Endothelial cell of umbilical vein (primary cell): ENCODE results near the gene TNIK. TPM values are rescaled to one million over a fixed set of nuclear protein-coding genes. Genes with fewer than 3 reads are reported as not detected.

Experiments
- BruUV-seq: library from RNA; stranded (reverse); fragments of 400-500 nt; replicated peaks from 2 replicates; lab custom pipeline; 2021; lab: Mats Ljungman, UMichigan
- CTCF ChIA-PET: fragments of 300-600, 350-600 bp; sonication (Branson Sonifier 250); formaldehyde crosslinking; loops from one replicate; lab custom pipeline; 2021; ENCODE audit warnings: antibody characterized with exemption, inconsistent platforms; lab: Charles Lee
- POLR2A ChIA-PET: fragments of 300-600, 350-600 bp; sonication (Branson Sonifier 250); formaldehyde crosslinking; loops from one replicate; lab custom pipeline; 2021; ENCODE audit warnings: antibody characterized with exemption, inconsistent platforms; lab: Charles Lee
- DNase-seq: peaks from one replicate; pipeline ENCODE4 v3.0.0-alpha.2; 2011; ENCODE audit warnings: low read depth, low spot score
- FAIRE-seq: peaks from 2 replicates; lab custom pipeline; 2011; peaks lifted over from hg19 to GRCh38; lab: Jason Lieb, UNC
- H2AFZ ChIP-seq: 2 replicates; pipeline ENCODE4 v1.6.0; 2012; ENCODE audit warnings: low read depth, low read length, control low read depth, inconsistent platforms
- H3K27ac ChIP-seq: 2 replicates; pipeline ENCODE4 v1.5.1; 2011; ENCODE audit warnings: low read depth, mild to moderate bottlenecking, control low read depth, low read length, moderate library complexity; ENCODE audit not compliant: insufficient read depth
- H3K27me3 ChIP-seq, 2 experiments: 2 replicates each; pipeline versions ENCODE4 v1.6.0 to v1.6.1; 2011; ENCODE audit warnings: low read length in 2 of 2, mixed read lengths in 1 of 2; ENCODE audit not compliant: control insufficient read depth in 2 of 2, insufficient read depth in 2 of 2
- H3K36me3 ChIP-seq, 2 experiments: 2 replicates in 1 of 2; 3 replicates in 1 of 2; pipeline ENCODE4 v1.5.1; 2011; ENCODE audit warnings: low read length in 2 of 2, mild to moderate bottlenecking in 1 of 2, moderate library complexity in 1 of 2; ENCODE audit not compliant: control insufficient read depth in 2 of 2, insufficient read depth in 2 of 2; ENCODE audit errors: extremely low read depth in 1 of 2
- H3K4me1 ChIP-seq: 3 replicates; pipeline ENCODE4 v1.5.1; 2011; ENCODE audit warnings: mild to moderate bottlenecking, low read length; ENCODE audit not compliant: control insufficient read depth, insufficient read depth; ENCODE audit errors: extremely low read depth
- H3K4me2 ChIP-seq: 2 replicates; pipeline ENCODE4 v1.6.1; 2011; ENCODE audit warnings: low read length, control low read depth, mixed read lengths; ENCODE audit not compliant: insufficient read depth
- H3K4me3 ChIP-seq, 3 experiments: fragments of 200-600 bp in 1 of 3; sonication (generic), shearing (Covaris generic) in 1 of 3; replicated peaks in 1 of 3; 2 replicates each; pipeline ENCODE4 v1.5.1; 2011 to 2016; ENCODE audit warnings: control low read depth in 3 of 3, low read length in 3 of 3, mild to moderate bottlenecking in 2 of 3, inconsistent platforms in 1 of 3, low read depth in 1 of 3, moderate library complexity in 1 of 3; ENCODE audit not compliant: insufficient read depth in 1 of 3
- H3K79me2 ChIP-seq: 2 replicates; pipeline ENCODE4 v1.6.0; 2012; ENCODE audit warnings: low read length, inconsistent platforms; ENCODE audit not compliant: control insufficient read depth, insufficient read depth
- H3K9ac ChIP-seq: replicated peaks from 2 replicates; pipeline ENCODE3; 2011; ENCODE audit warnings: low read length, control low read depth; ENCODE audit not compliant: insufficient read depth; ENCODE audit errors: extremely low read depth
- H3K9me1 ChIP-seq: replicated peaks from 3 replicates; pipeline ENCODE4 v1.6.0; 2011; ENCODE audit warnings: mild to moderate bottlenecking, low read length; ENCODE audit not compliant: control insufficient read depth, insufficient read depth; ENCODE audit errors: extremely low read depth
- H3K9me3 ChIP-seq: replicated peaks from 2 replicates; pipeline ENCODE4 v1.5.1; 2012; ENCODE audit warnings: low read length, inconsistent platforms; ENCODE audit not compliant: control insufficient read depth, insufficient read depth
- H4K20me1 ChIP-seq: replicated peaks from 2 replicates; pipeline ENCODE3; 2011; ENCODE audit warnings: mild to moderate bottlenecking, low read length; ENCODE audit not compliant: control insufficient read depth, insufficient read depth; ENCODE audit errors: extremely low read depth
- EZH2 ChIP-seq: IDR thresholded peaks from 2 replicates; pipeline ENCODE4 v1.6.1; 2012; ENCODE audit warnings: borderline replicate concordance, low read depth, mild to moderate bottlenecking, moderate library complexity, low read length, inconsistent platforms; ENCODE audit not compliant: severe bottlenecking
- FOS ChIP-seq: IDR thresholded peaks from 2 replicates; pipeline ENCODE4 v1.6.1; 2011; ENCODE audit warnings: mild to moderate bottlenecking, low read length, moderate library complexity, borderline replicate concordance; ENCODE audit not compliant: insufficient read depth
- GATA2 ChIP-seq: IDR thresholded peaks from 2 replicates; pipeline ENCODE4 v1.7.0; 2011; ENCODE audit warnings: low read depth, mild to moderate bottlenecking, moderate library complexity, mixed read lengths, low read length; ENCODE audit not compliant: insufficient read length, insufficient read depth
- JUN ChIP-seq: IDR thresholded peaks from 2 replicates; pipeline ENCODE4 v1.6.1; 2011; ENCODE audit warnings: borderline replicate concordance, low read depth; ENCODE audit not compliant: insufficient read length, insufficient read depth
- MAX ChIP-seq: IDR thresholded peaks from 2 replicates; pipeline ENCODE4 v1.6.1; 2011; ENCODE audit not compliant: insufficient read depth, insufficient read length
- MYC ChIP-seq: IDR thresholded peaks from one replicate; pipeline ENCODE4 v1.6.1; 2011; ENCODE audit warnings: mild to moderate bottlenecking, low read depth, low read length
- POLR2A ChIP-seq: IDR thresholded peaks from 2 replicates; pipeline ENCODE4 v1.6.1; 2012; ENCODE audit warnings: low read depth, mild to moderate bottlenecking, control low read depth, low read length
- POLR2AphosphoS5 ChIP-seq: IDR thresholded peaks from 2 replicates; pipeline ENCODE4 v1.6.1; 2012; ENCODE audit warnings: low read depth, mild to moderate bottlenecking, control low read depth, low read length, moderate library complexity; ENCODE audit not compliant: insufficient read depth
- dilution Hi-C: fragments of 300-500 bp; cut with MboI; formaldehyde crosslinking; loops from one replicate; pipeline ENCODE4 v1.15.0; 2019; ENCODE audit warnings: low sequenced_read_pairs; ENCODE audit not compliant: extremely low pct_ligation_motif_present
- intact Hi-C: fragments of 100-400 bp; cut with micrococcal nuclease; formaldehyde crosslinking; loops from one replicate; pipeline ENCODE4 v1.10.0; 2022
- polyA plus RNA-seq, 4 experiments: library from polyadenylated mRNA; depleted of rRNA in 3 of 4; stranded (reverse) in 3 of 4; unstranded in 1 of 4; fragments of >200 nt; gene quantifications; 2 replicates each; pipeline versions ENCODE4 v1.2.1 to v1.2.3, GENCODE V29; 2011 to 2012; ENCODE audit warnings: missing spikeins in 1 of 4
- total RNA-seq: library from RNA; stranded (reverse); gene quantifications from 2 replicates; pipeline ENCODE4 v1.2.3, GENCODE V29; 2021
- TF ChIP-seq, protein P1 (sequence below), 2 donors: IDR thresholded peaks; 1 replicate in 1 of 2; 2 replicates in 1 of 2; pipeline ENCODE4 v1.5.1; 2011; ENCODE audit warnings: low read length in 2 of 2, mild to moderate bottlenecking in 2 of 2, moderate library complexity in 2 of 2, control low read depth in 1 of 2, inconsistent platforms in 1 of 2, low read depth in 1 of 2; ENCODE audit not compliant: insufficient read depth in 1 of 2; ENCODE audit errors: extremely low read depth in 1 of 2

Gene TNIK
- total and polyA plus RNA-seq, 2 donors (not counting 3 experiments of a cell fraction or from before 2014, with no cell fraction given), result 10.9 to 39.7 TPM

DNA sequence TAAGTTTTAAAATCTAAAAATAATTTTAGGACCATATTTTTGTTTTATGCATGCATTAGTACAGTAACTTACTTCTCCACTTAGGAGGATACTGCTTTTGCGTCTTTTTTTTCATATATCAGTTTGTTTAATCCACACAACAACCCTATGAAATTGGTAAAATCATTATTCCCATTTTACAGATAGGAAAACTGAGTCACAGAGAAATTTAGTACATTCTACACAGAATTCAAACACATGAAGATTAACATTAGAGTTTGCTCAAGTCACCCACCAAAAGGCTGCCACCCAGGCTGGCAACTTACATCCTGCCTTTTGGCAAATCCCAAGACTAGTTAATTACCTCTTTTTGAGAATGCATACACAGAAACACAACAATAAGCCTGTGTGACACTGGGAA, 28.7 kb downstream of the TNIK start:
- no peak overlapping the region for H3K4me2 ChIP-seq
- intact Hi-C loops (no loop called here), dilution Hi-C loops (no loop called here)
- H3K9ac ChIP-seq, result no peak overlapping the region
- no peak overlapping the region for H3K4me3 ChIP-seq
- H3K27ac ChIP-seq, result no peak overlapping the region
- CTCF ChIA-PET, result no interaction called here
- no peaks in the 10 kb centered on the region for H3K9me3 ChIP-seq
- BruUV-seq, result no TSS peak
- peaks cover 0 to 2% of the 10 kb centered on the region in 2 experiments for H3K36me3 ChIP-seq
- no peak overlapping the region for H2AFZ ChIP-seq
- H4K20me1 ChIP-seq, result peaks cover 2% of the 10 kb centered on the region
- H3K4me1 ChIP-seq, result peaks cover 18% of the 10 kb centered on the region
- no peaks in the 10 kb centered on the region for H3K9me1 ChIP-seq
- TF ChIP-seq FOS, result no peak
- TF ChIP-seq MYC, result no peak
- no peak for TF ChIP-seq JUN
- TF ChIP-seq MAX, result no peak
- TF ChIP-seq, protein P1, sequence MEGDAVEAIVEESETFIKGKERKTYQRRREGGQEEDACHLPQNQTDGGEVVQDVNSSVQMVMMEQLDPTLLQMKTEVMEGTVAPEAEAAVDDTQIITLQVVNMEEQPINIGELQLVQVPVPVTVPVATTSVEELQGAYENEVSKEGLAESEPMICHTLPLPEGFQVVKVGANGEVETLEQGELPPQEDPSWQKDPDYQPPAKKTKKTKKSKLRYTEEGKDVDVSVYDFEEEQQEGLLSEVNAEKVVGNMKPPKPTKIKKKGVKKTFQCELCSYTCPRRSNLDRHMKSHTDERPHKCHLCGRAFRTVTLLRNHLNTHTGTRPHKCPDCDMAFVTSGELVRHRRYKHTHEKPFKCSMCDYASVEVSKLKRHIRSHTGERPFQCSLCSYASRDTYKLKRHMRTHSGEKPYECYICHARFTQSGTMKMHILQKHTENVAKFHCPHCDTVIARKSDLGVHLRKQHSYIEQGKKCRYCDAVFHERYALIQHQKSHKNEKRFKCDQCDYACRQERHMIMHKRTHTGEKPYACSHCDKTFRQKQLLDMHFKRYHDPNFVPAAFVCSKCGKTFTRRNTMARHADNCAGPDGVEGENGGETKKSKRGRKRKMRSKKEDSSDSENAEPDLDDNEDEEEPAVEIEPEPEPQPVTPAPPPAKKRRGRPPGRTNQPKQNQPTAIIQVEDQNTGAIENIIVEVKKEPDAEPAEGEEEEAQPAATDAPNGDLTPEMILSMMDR (IDR thresholded peaks at IDR 0.05; ENCODE audit: extremely low read depth in 1 of 2, insufficient read depth in 1 of 2, low read depth in 1 of 2, low read length in 2 of 2), result no peak
- TF ChIP-seq GATA2, result no peak
- no peak for TF ChIP-seq POLR2AphosphoS5
- no peak for TF ChIP-seq EZH2
- no peak for TF ChIP-seq POLR2A
- no peaks in the 10 kb centered on the region for H3K27me3 ChIP-seq
- FAIRE-seq (no peak), DNase-seq (no peak)
- POLR2A ChIA-PET, result no interaction called here
- H3K79me2 ChIP-seq, result peaks cover 44% of the 10 kb centered on the region
